GM12874 (cell line): ENCODE data around the gene ADCY7.

Source experiments
- CTCF ChIP-seq: IDR thresholded peaks from 2 replicates; pipeline ENCODE4 v1.5.1; 2011; ENCODE audit warnings: low read depth, mild to moderate bottlenecking, control low read depth, low read length, moderate library complexity; ENCODE audit not compliant: insufficient read depth

The ADCY7 gene

DNA sequence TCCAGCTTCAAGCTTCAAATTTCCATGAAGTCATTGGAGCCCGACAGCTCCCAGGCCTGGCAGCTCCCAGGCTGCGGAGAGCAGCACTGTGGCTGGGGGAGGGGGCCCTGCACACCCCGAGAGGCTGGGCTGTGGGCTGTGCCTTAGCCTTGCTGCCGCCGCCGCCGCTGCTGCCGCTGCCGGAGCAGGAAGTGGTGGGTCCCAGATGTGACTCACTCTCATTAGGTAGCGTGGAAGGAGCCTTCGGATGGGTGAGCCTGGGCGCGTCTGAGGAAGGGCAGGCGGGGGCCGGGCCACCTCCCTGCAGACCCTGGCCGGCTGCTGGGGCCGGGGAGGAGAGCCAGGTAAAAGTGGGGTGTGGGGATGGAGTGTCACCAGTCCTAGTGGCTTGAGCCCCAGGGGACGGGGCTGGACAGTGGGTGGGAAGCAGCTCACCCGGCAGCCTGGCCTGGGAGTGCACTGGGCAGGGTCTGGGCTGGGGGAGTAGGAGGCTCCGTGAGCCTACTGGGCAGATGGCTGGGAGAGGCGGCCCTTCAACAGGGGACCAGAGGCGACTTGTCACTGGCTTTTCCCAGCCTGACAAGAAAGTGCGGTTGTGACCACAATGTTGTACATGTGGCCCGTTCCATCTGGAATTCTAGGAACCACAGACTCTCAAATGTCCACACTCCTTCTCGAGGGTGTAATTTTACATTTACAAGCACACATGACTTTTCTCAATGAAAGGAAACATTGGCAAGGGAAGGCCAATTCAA is at the start of gene ADCY7:
ADCY7 (plus strand) TSS at position 215 of the 755 bp plus-strand sequence. CDS start 21,629 bp downstream, outside the sequence.
- TF ChIP-seq CTCF, result no peak

DNA sequence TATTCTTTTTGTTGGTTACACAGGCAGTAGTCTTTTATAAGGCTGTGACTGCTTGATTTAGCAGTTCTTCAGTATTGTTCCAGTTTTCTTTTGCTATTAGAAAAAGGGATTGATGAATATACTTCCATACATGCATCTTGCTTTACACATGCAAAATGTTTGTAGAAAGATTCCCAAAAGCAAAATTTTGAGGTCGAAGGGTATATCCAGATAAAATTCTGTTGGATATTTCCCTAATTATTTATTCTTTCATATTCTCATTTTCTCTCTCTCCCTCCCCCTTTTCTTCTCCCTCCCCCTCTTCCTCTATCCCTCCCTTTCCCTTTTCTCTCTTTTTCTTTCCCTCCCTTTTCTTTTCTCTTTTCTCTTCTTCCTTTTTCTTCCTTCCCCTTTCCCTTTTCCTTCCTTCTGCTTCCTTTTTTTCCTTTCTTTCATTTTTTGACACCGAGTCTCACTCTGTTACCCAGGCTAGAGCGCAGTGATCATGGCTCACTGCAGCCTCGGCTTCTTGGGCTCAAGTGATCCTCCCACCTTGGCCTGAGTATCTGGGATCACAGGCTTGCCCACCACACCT is 46.9 kb upstream of the ADCY7 start:
- TF ChIP-seq CTCF, result no peak

- no peak for TF ChIP-seq CTCF
These were observed 42.1 kb upstream of the ADCY7 start for GRCh38 chr16:50224286-50224685.

- TF ChIP-seq CTCF, result no peak
These were observed 39.2 kb upstream of the ADCY7 start for GRCh38 chr16:50227120-50227519.

GRCh38 chr16:50227665-50228064 is 38.7 kb upstream of the ADCY7 start:
- TF ChIP-seq CTCF, result no peak

- TF ChIP-seq CTCF, result no peak
These were observed 37.9 kb upstream of the ADCY7 start for GRCh38 chr16:50228364-50228868.

DNA sequence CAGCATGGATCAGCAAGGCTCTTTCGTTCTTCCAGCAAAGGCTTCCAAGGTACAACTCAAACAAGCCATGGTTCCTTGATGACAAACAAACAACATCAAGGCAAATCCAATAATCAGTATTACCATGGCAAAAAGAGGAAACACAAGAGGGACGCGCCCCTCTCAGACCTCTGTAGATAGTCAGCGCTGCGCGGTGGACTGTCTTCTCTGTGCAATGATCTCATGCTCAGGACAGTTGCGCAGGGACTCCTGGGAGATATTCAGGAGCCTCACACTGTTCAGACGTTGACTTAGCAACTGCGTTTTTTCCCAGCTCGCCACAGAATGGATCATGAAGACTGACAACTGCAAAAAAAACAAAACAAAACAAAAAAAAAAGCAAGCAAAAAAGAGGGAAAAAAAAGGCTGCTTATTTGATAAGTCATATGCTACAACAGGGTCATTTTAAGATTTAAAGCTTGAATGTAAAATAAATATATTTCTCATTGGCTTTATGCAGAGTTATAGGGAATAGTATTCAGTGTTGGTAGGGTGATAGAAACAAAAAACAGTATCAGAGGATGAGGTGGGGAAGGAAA is 37.1 kb upstream of the ADCY7 start:
- TF ChIP-seq CTCF, result no peak
